ENCODE results near the gene TMEM88. TPM values are rescaled to one million over a fixed set of nuclear protein-coding genes. Genes with fewer than 3 reads are reported as not detected.

The TMEM88 gene
- total RNA-seq, 2 experiments from 2014 or later: 29.3 to 29.6 TPM

GRCh38 chr17:7822126-7822525, 32.7 kb upstream of the TMEM88 start:
- no peak overlapping the region for H3K4me3 Mint-ChIP-seq
- H3K27ac ChIP-seq (ENCODE audit: low read depth in 1 of 2, low read length in 2 of 2): no peak overlapping the region
- H3K27me3 Mint-ChIP-seq: no peaks in the 10 kb centered on the region
- no peaks in the 10 kb centered on the region for H3K4me1 ChIP-seq (ENCODE audit: insufficient read depth, low read length)
- TF ChIP-seq CTCF (IDR thresholded peaks at IDR 0.05): no peak
- ChIA-PET CTCF (interaction anchor here (1.1 to 1.4 kb wide), 8 partner anchors 10 to 168 kb away, joined by 3 to 5 read pairs (median 4); no protein-coding TSS in a partner anchor), POLR2A (interaction anchor here (1.6 kb wide), 1 partner anchor 12 kb away, joined by 8 read pairs; the partner anchor contains the start of gene KDM6B)
- no peaks in the 10 kb centered on the region for H3K36me3 ChIP-seq (ENCODE audit: insufficient read depth, low read length)
- H3K27me3 ChIP-seq (ENCODE audit: control insufficient read depth in 1 of 2, insufficient read depth in 2 of 2, low read length in 2 of 2): no peaks in the 10 kb centered on the region
- DNase-seq (peak in 1 of 14 experiments; percentile 31), ATAC-seq (ENCODE audit: poor library complexity) (no peak)
- no peaks in the 10 kb centered on the region for H3K36me3 Mint-ChIP-seq (ENCODE audit: low read depth)
- H3K27ac Mint-ChIP-seq: no peak overlapping the region
- no peak overlapping the region for H3K4me3 ChIP-seq (ENCODE audit: low read length)
- intact Hi-C loops (cut with DNase I, micrococcal nuclease): loop anchor here (1.0 to 10.0 kb wide), 7 partner anchors 29 to 236 kb away; partner anchors contain the start of gene RNF227 (in 1 of the 2)
- no peaks in the 10 kb centered on the region for H3K4me1 Mint-ChIP-seq (ENCODE audit: low read depth)
- H3K9me3 ChIP-seq (ENCODE audit: control insufficient read depth in 1 of 2, insufficient read depth in 1 of 2, low read length in 2 of 2): no peaks in the 10 kb centered on the region
- no peaks in the 10 kb centered on the region for H3K9me3 Mint-ChIP-seq

- Histone ChIP-seq H3K9me3 (ENCODE audit: control insufficient read depth in 1 of 2, insufficient read depth in 1 of 2, low read length in 2 of 2) (no peaks in the 10 kb centered on the region), H3K4me1 (ENCODE audit: insufficient read depth, low read length) (no peaks in the 10 kb centered on the region), H3K4me3 (ENCODE audit: low read length) (no peak overlapping the region), H3K27me3 (ENCODE audit: control insufficient read depth in 1 of 2, insufficient read depth in 2 of 2, low read length in 2 of 2) (no peaks in the 10 kb centered on the region), H3K27ac (ENCODE audit: low read depth in 1 of 2, low read length in 2 of 2) (no peak overlapping the region), H3K36me3 (ENCODE audit: insufficient read depth, low read length) (no peaks in the 10 kb centered on the region)
- Mint-ChIP-seq H3K4me1 (ENCODE audit: low read depth) (no peaks in the 10 kb centered on the region), H3K36me3 (ENCODE audit: low read depth) (no peaks in the 10 kb centered on the region), H3K9me3 (no peaks in the 10 kb centered on the region), H3K4me3 (no peak overlapping the region), H3K27me3 (no peaks in the 10 kb centered on the region), H3K27ac (no peak overlapping the region)
- DNase-seq (peak in 1 of 14 experiments; percentile 33), ATAC-seq (ENCODE audit: poor library complexity) (no peak)
- CTCF ChIA-PET: interaction anchor here (1.1 to 1.3 kb wide), 5 partner anchors 8 to 36 kb away, joined by 3 to 6 read pairs (median 4); partner anchors contain the start of genes CYB5D1 and NAA38
- POLR2A ChIA-PET: interaction anchor here (0.6 to 1.6 kb wide), 2 partner anchors 11 to 389 kb away, joined by 3 to 8 read pairs; partner anchors contain the start of gene KDM6B
- intact Hi-C loops (cut with DNase I, micrococcal nuclease): loop anchor here (5.0 to 10.0 kb wide), 3 partner anchors 69 to 91 kb away; partner anchors contain the start of gene RNF227 (in 1 of the 2)
- no peak for TF ChIP-seq CTCF (IDR thresholded peaks at IDR 0.05)
These were observed 31.3 kb upstream of the TMEM88 start for GRCh38 chr17:7823581-7824001.

- DNase-seq: no peak
- POLR2A ChIA-PET: interaction anchor here (1.7 kb wide), 1 partner anchor 10 kb away, joined by 8 read pairs; the partner anchor contains the start of gene KDM6B
- Mint-ChIP-seq H3K9me3 (no peaks in the 10 kb centered on the region), H3K27ac (no peak overlapping the region), H3K4me3 (no peak overlapping the region), H3K4me1 (ENCODE audit: low read depth) (no peaks in the 10 kb centered on the region), H3K36me3 (ENCODE audit: low read depth) (no peaks in the 10 kb centered on the region), H3K27me3 (no peaks in the 10 kb centered on the region)
- no peak for TF ChIP-seq CTCF (IDR thresholded peaks at IDR 0.05)
- intact Hi-C loops (cut with DNase I, micrococcal nuclease): loop anchor here (5.0 to 10.0 kb wide), 3 partner anchors 68 to 91 kb away; partner anchors contain the start of gene RNF227 (in 1 of the 2)
- no peaks in the 10 kb centered on the region for H3K4me1 ChIP-seq (ENCODE audit: insufficient read depth, low read length)
- no peaks in the 10 kb centered on the region for H3K27me3 ChIP-seq (ENCODE audit: control insufficient read depth in 1 of 2, insufficient read depth in 2 of 2, low read length in 2 of 2)
- CTCF ChIA-PET: interaction anchor here (0.8 to 1.5 kb wide), 6 partner anchors 11 to 166 kb away, joined by 3 to 5 read pairs (median 3); no protein-coding TSS in a partner anchor
- H3K4me3 ChIP-seq (ENCODE audit: low read length): no peak overlapping the region
- H3K9me3 ChIP-seq (ENCODE audit: control insufficient read depth in 1 of 2, insufficient read depth in 1 of 2, low read length in 2 of 2): no peaks in the 10 kb centered on the region
- H3K36me3 ChIP-seq (ENCODE audit: insufficient read depth, low read length): no peaks in the 10 kb centered on the region
- no peak overlapping the region for H3K27ac ChIP-seq (ENCODE audit: low read depth in 1 of 2, low read length in 2 of 2)
- no peak for ATAC-seq (ENCODE audit: poor library complexity)
These were observed 30.6 kb upstream of the TMEM88 start for GRCh38 chr17:7824021-7824924.
